Astrocyte (in vitro differentiated cells and primary cell): Measurements from ENCODE around the gene VSX1.

ENCODE experiments used
- EZH2 ChIP-seq: IDR thresholded peaks from 2 replicates; pipeline ENCODE4 v1.6.1; 2012; ENCODE audit warnings: mild to moderate bottlenecking, low read length, inconsistent platforms; ENCODE audit not compliant: insufficient read depth
- TF ChIP-seq, protein P1 (sequence below): IDR thresholded peaks from 2 replicates; pipeline ENCODE4 v1.5.1; 2011; ENCODE audit warnings: low read depth, mild to moderate bottlenecking, inconsistent platforms, low read length, moderate library complexity; ENCODE audit not compliant: insufficient read depth

DNA sequence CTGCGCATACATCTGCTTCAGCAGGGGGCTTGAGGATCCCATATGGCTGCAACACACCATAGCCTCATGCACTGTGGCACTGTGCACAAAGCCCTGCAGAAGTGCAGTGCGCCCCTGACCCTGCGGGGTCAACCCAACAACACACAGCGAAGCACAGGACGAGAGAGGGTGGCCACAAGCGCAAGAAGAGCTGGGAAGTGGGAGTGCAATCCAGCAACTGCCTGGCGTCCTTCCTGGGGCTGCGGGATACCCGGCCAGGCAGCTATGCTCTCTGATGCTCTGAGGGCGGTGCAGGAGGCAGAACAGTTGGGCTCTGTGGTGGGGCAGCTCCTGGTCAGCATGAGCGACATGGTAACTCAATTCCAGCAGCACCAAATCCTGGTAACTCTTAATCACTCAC is 18.4 kb downstream of the VSX1 start:
- TF ChIP-seq, protein P1, sequence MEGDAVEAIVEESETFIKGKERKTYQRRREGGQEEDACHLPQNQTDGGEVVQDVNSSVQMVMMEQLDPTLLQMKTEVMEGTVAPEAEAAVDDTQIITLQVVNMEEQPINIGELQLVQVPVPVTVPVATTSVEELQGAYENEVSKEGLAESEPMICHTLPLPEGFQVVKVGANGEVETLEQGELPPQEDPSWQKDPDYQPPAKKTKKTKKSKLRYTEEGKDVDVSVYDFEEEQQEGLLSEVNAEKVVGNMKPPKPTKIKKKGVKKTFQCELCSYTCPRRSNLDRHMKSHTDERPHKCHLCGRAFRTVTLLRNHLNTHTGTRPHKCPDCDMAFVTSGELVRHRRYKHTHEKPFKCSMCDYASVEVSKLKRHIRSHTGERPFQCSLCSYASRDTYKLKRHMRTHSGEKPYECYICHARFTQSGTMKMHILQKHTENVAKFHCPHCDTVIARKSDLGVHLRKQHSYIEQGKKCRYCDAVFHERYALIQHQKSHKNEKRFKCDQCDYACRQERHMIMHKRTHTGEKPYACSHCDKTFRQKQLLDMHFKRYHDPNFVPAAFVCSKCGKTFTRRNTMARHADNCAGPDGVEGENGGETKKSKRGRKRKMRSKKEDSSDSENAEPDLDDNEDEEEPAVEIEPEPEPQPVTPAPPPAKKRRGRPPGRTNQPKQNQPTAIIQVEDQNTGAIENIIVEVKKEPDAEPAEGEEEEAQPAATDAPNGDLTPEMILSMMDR = no peak
- TF ChIP-seq EZH2 = no peak
